GM21360 (cell line): Measurements from ENCODE around the gene ERBB4.

Experiments
- ATAC-seq: cut with Tn5 transposase; IDR thresholded peaks from one replicate; pipeline ENCODE4 v1.9.1; 2021; ENCODE audit warnings: mild to moderate bottlenecking, moderate library complexity; ENCODE audit not compliant: unreplicated experiment

Gene ERBB4

GRCh38 chr2:212367431-212367830, 171.2 kb downstream of the ERBB4 start:
- no peak for ATAC-seq

- ATAC-seq = no peak
Measured at GRCh38 chr2:212364112-212364985, 174.3 kb downstream of the ERBB4 start.

- ATAC-seq = no peak
Measured at GRCh38 chr2:212361174-212361756, 177.3 kb downstream of the ERBB4 start.

GRCh38 chr2:212360068-212360460, 178.5 kb downstream of the ERBB4 start:
- no peak for ATAC-seq

- ATAC-seq = no peak
Measured at GRCh38 chr2:212359425-212360067, 179.1 kb downstream of the ERBB4 start.

GRCh38 chr2:212357606-212358005, 181.0 kb downstream of the ERBB4 start:
- ATAC-seq = no peak

- no peak for ATAC-seq
Measured at GRCh38 chr2:212354382-212354781, 184.2 kb downstream of the ERBB4 start.

GRCh38 chr2:212348501-212348900, 190.1 kb downstream of the ERBB4 start:
- no peak for ATAC-seq

GRCh38 chr2:212346865-212347264, 191.7 kb downstream of the ERBB4 start:
- ATAC-seq = no peak

GRCh38 chr2:212345966-212346365, 192.6 kb downstream of the ERBB4 start:
- ATAC-seq = no peak

GRCh38 chr2:212344131-212344530, 194.5 kb downstream of the ERBB4 start:
- no peak for ATAC-seq

- no peak for ATAC-seq
Measured at GRCh38 chr2:212343167-212343566, 195.4 kb downstream of the ERBB4 start.

GRCh38 chr2:212337486-212338343, 200.9 kb downstream of the ERBB4 start:
- no peak for ATAC-seq

- no peak for ATAC-seq
Measured at GRCh38 chr2:212337036-212337435, 201.6 kb downstream of the ERBB4 start.

GRCh38 chr2:212330263-212330662, 208.3 kb downstream of the ERBB4 start:
- no peak for ATAC-seq

GRCh38 chr2:212328712-212329496, 209.7 kb downstream of the ERBB4 start:
- ATAC-seq = no peak

GRCh38 chr2:212328136-212328535, 210.5 kb downstream of the ERBB4 start:
- no peak for ATAC-seq

- ATAC-seq = no peak
Measured at GRCh38 chr2:212327171-212327809, 211.3 kb downstream of the ERBB4 start.

- no peak for ATAC-seq
Measured at GRCh38 chr2:212318636-212319035, 220.0 kb downstream of the ERBB4 start.

GRCh38 chr2:212314680-212315079, 223.9 kb downstream of the ERBB4 start:
- no peak for ATAC-seq
